Measurements from ENCODE around the gene TPD52L2. TPM values are rescaled to one million over a fixed set of nuclear protein-coding genes. Genes with fewer than 3 reads are reported as not detected.

Gene TPD52L2
- total RNA-seq, 2 experiments from 2014 or later = 43.1 to 44.6 TPM

- intact Hi-C loops (cut with micrococcal nuclease) = no loop called here
- POLR2A ChIA-PET = no interaction called here
- CTCF ChIA-PET = no interaction called here
- Mint-ChIP-seq H3K27me3 (peaks cover 48% of the 10 kb centered on the region), H3K4me3 (no peak overlapping the region), H3K36me3 (ENCODE audit: low read depth) (no peaks in the 10 kb centered on the region), H3K27ac (no peak overlapping the region), H3K9me3 (no peaks in the 10 kb centered on the region), H3K4me1 (ENCODE audit: low read depth) (peaks cover 19% of the 10 kb centered on the region)
- TF ChIP-seq, protein P1, sequence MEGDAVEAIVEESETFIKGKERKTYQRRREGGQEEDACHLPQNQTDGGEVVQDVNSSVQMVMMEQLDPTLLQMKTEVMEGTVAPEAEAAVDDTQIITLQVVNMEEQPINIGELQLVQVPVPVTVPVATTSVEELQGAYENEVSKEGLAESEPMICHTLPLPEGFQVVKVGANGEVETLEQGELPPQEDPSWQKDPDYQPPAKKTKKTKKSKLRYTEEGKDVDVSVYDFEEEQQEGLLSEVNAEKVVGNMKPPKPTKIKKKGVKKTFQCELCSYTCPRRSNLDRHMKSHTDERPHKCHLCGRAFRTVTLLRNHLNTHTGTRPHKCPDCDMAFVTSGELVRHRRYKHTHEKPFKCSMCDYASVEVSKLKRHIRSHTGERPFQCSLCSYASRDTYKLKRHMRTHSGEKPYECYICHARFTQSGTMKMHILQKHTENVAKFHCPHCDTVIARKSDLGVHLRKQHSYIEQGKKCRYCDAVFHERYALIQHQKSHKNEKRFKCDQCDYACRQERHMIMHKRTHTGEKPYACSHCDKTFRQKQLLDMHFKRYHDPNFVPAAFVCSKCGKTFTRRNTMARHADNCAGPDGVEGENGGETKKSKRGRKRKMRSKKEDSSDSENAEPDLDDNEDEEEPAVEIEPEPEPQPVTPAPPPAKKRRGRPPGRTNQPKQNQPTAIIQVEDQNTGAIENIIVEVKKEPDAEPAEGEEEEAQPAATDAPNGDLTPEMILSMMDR (IDR thresholded peaks at IDR 0.05) = no peak
- ATAC-seq = no peak
- DNase-seq = no peak
Measured at GRCh38 chr20:63828545-63828944, 36.5 kb upstream of the TPD52L2 start.

GRCh38 chr20:63828951-63829350, 36.1 kb upstream of the TPD52L2 start:
- TF ChIP-seq, protein P1 (IDR thresholded peaks at IDR 0.05) = no peak
- Mint-ChIP-seq H3K36me3 (ENCODE audit: low read depth) (no peaks in the 10 kb centered on the region), H3K4me1 (ENCODE audit: low read depth) (peaks cover 19% of the 10 kb centered on the region), H3K27me3 (peaks cover 48% of the 10 kb centered on the region), H3K27ac (no peak overlapping the region), H3K4me3 (no peak overlapping the region), H3K9me3 (no peaks in the 10 kb centered on the region)
- ATAC-seq (no peak), DNase-seq (no peak)
- CTCF ChIA-PET = no interaction called here
- POLR2A ChIA-PET = no interaction called here
- intact Hi-C loops (cut with micrococcal nuclease) = no loop called here

GRCh38 chr20:63829603-63829944, 35.5 kb upstream of the TPD52L2 start:
- CTCF ChIA-PET = no interaction called here
- peak overlapping the region; percentile 66 for H3K4me3 Mint-ChIP-seq
- POLR2A ChIA-PET = no interaction called here
- peaks cover 48% of the 10 kb centered on the region for H3K27me3 Mint-ChIP-seq
- no peaks in the 10 kb centered on the region for H3K9me3 Mint-ChIP-seq
- no peaks in the 10 kb centered on the region for H3K36me3 Mint-ChIP-seq (ENCODE audit: low read depth)
- DNase-seq = no peak
- intact Hi-C loops (cut with micrococcal nuclease) = no loop called here
- no peak overlapping the region for H3K27ac Mint-ChIP-seq
- ATAC-seq = peak; percentile 26
- H3K4me1 Mint-ChIP-seq (ENCODE audit: low read depth) = peaks cover 19% of the 10 kb centered on the region
- TF ChIP-seq, protein P1 (IDR thresholded peaks at IDR 0.05) = no peak

- intact Hi-C loops (cut with micrococcal nuclease) = no loop called here
Measured at GRCh38 chr20:63829945-63830835, 34.9 kb upstream of the TPD52L2 start.

More at GRCh38 chr20:63829945-63830835, 34.9 kb upstream of the TPD52L2 start:
- TF ChIP-seq, protein P1 (IDR thresholded peaks at IDR 0.05) = no peak
- H3K36me3 Mint-ChIP-seq (ENCODE audit: low read depth) = no peaks in the 10 kb centered on the region
- H3K27ac Mint-ChIP-seq = no peak overlapping the region
- no peak for DNase-seq
- ATAC-seq = no peak
- H3K4me1 Mint-ChIP-seq (ENCODE audit: low read depth) = peaks cover 19% of the 10 kb centered on the region
- ChIA-PET CTCF (no interaction called here), POLR2A (no interaction called here)
- no peaks in the 10 kb centered on the region for H3K9me3 Mint-ChIP-seq
- H3K4me3 Mint-ChIP-seq = peak overlapping the region; percentile 66
- peaks cover 48% of the 10 kb centered on the region for H3K27me3 Mint-ChIP-seq
